Activated CD4-positive, alpha-beta T cell treated with anti-CD3 and anti-CD28 coated beads for 36 hours (primary cell): ENCODE data around the gene TMEM151A. TPM values are rescaled to one million over a fixed set of nuclear protein-coding genes. Genes with fewer than 3 reads are reported as not detected.
"Not testable (repeated sequence)": the region's sequence is repeated elsewhere in the genome, so short reads cannot be mapped to it uniquely, and the experiment has no call there.

ENCODE experiments used
- ATAC-seq: fragments of 200-7000 bp; cut with Tn5 transposase; one replicate; pipeline ENCODE4 v1.10.0; 2021; ENCODE audit warnings: mild to moderate bottlenecking, moderate library complexity
- CTCF ChIA-PET: fragments of 350-600 bp; sonication (Branson Sonifier 250); formaldehyde crosslinking; loops from one replicate; lab custom pipeline; 2021; ENCODE audit warnings: antibody characterized with exemption; lab: Charles Lee
- POLR2A ChIA-PET: fragments of 350-600 bp; sonication (Branson Sonifier 250); formaldehyde crosslinking; loops from one replicate; lab custom pipeline; 2021; ENCODE audit warnings: antibody characterized with exemption, inconsistent platforms; lab: Charles Lee
- DNase-seq: peaks from one replicate; pipeline ENCODE4 v3.0.0-alpha.2; 2020
- H3K27ac Mint-ChIP-seq: one replicate; pipeline ENCODE4 v1.8.0; 2021; ENCODE audit warnings: mixed read lengths
- H3K27me3 Mint-ChIP-seq: one replicate; pipeline ENCODE4 v1.8.0; 2021; ENCODE audit warnings: mixed read lengths
- H3K36me3 Mint-ChIP-seq: one replicate; pipeline ENCODE4 v1.8.0; 2021; ENCODE audit warnings: low read depth, mixed read lengths
- H3K4me1 Mint-ChIP-seq: one replicate; pipeline ENCODE4 v1.8.0; 2021; ENCODE audit warnings: mixed read lengths
- H3K4me3 Mint-ChIP-seq: one replicate; pipeline ENCODE4 v1.8.0; 2021; ENCODE audit warnings: mild to moderate bottlenecking, moderate library complexity, mixed read lengths
- H3K9me3 Mint-ChIP-seq: one replicate; pipeline ENCODE4 v1.8.0; 2021; ENCODE audit warnings: low read depth, mixed read lengths
- intact Hi-C, 2 experiments: fragments of 100-400 bp; cut with DNase I in 1 of 2; cut with micrococcal nuclease in 1 of 2; formaldehyde crosslinking; loops; one replicate each; pipeline versions ENCODE4 v1.14.2 to v1.15.1; 2022 to 2024; cut with DNase I, micrococcal nuclease
- total RNA-seq, 2 experiments: library from RNA; stranded (reverse); gene quantifications; one replicate each; pipeline ENCODE4 v1.2.3, GENCODE V29; 2021

TMEM151A gene
- total RNA-seq, 2 experiments from 2014 or later = not detected

DNA sequence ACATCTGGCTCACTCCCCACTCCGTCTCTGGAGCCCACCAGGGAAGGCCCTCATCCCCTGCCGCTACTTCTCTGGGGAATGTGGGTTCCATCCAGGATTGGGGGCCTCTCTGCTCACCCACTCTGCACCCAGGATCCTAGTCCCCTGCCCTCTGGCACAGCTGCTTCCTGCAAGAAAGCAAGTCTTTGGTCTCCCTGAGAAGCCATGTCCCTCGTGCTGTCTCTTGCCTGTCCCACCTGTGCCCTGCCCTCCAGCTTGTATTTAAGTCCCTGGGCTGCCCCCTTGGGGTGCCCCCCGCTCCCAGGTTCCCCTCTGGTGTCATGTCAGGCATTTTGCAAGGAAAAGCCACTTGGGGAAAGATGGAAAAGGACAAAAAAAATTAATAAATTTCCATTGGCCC lies 14.6 kb upstream of the TMEM151A start:
- intact Hi-C loops, H3K27me3 Mint-ChIP-seq, CTCF ChIA-PET, ATAC-seq, POLR2A ChIA-PET, H3K4me3 Mint-ChIP-seq, DNase-seq, H3K9me3 Mint-ChIP-seq, H3K27ac Mint-ChIP-seq: not testable (repeated sequence)
- H3K4me1 Mint-ChIP-seq = peaks cover 11% of the 10 kb centered on the region
- H3K36me3 Mint-ChIP-seq = peaks cover 24% of the 10 kb centered on the region

DNA sequence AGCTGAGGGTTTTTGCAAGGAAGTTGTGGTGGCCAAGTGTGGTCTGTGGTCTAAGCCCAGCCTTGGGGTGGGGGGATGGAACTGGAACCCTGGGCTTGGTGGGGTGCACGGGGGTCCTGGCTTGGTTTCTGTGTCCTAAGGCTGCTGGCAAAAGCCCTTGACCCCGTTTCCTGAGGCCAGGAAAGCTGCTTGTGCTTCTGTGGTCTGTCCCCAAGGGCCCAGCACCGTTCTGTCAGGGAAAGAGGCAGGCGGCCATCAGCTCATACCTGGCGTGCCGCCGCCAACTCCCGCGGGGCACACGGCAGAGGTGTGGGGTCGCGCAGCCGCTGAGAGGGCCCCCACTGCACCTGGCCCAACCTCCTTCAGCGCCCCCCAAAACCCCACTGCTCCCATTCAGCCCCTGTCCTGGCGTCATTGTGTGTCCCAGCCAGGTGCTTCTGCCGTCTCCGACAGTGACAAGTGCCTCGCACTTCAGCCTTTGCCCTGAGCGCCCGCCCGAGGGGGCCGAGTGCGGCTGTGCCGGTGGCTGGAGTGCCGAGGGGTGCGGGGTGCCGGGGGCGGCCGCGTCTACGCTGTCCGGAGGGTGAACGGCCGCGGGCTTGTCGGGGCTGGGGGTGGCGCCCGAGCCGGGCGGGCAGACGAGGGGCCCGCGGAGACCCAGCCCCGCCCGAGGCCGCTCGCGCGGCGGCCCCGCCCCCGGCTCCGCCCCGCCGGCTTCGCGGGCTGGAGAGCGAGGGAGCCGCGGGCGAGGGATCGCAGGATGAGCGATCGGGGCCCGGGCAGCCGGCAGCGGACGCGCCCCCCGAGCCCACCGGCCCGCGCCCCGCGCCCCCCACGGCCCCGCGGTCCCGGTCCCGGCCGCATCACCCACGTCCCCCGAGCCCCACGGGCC lies 14.0 kb upstream of the TMEM151A start, which contains the start of gene CNIH2:
TSS of gene CNIH2 (plus strand) at position 705 of the 892 bp plus-strand sequence. CDS start 282 bp downstream, outside the sequence.
- Mint-ChIP-seq H3K4me3 (peak within 1 kb of the TSS; percentile 43), H3K36me3 (peaks cover 19% of the 10 kb centered on the region), H3K27me3 (no peaks in the 10 kb centered on the region), H3K9me3 (no peaks in the 10 kb centered on the region), H3K4me1 (peaks cover 16% of the 10 kb centered on the region), H3K27ac (no peak within 1 kb of the TSS)
- ATAC-seq (peak; percentile 36), DNase-seq (peak; percentile 64)
- ChIA-PET CTCF (no interaction called here), POLR2A (no interaction called here)
- intact Hi-C loops = loop anchor here in 1 of 2 experiments (1.0 kb wide), 1 partner anchor 9 kb away; the partner anchor contains the start of gene RAB1B

DNA sequence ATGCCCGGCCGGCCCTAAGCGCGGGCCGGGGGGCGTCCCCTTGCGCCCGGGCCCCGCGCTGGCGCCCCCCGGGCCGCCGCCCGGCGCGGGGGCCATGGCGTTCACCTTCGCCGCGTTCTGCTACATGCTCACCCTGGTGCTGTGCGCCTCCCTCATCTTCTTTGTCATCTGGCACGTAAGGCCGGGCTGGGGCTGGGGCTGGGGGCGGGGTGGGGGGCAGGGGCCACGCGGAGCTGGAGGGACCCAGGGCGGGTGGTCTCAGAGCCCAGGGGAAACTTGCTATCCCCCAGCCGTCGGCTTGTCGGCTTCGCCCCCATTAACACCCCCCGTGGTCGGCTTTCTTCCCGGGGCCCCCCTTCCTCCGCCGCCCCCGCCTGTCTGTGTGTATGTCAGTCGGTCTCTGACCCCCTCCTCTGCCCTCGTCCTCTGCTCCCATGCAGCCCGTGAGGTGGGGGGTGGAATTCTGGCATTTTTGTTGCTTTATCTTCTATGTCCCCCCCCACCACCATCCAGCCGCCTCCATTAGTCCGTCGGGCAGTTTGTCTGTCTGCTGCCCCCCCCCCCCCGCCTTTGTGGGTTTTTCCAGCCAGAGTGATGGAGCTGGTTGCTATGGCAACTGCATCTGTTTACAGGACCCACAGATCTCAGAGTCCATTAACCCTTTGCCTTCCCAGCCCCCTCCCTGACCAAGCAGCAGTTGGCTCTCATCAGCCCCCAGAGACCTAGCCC lies 13.2 kb upstream of the TMEM151A start:
- no peak for ATAC-seq
- peaks cover 13% of the 10 kb centered on the region for H3K36me3 Mint-ChIP-seq
- H3K27me3 Mint-ChIP-seq = no peaks in the 10 kb centered on the region
- intact Hi-C loops = loop anchor here in 1 of 2 experiments (1.0 kb wide), 1 partner anchor 10 kb away; the partner anchor contains the start of gene RAB1B
- peaks cover 22% of the 10 kb centered on the region for H3K4me1 Mint-ChIP-seq
- peak; percentile 29 for DNase-seq
- POLR2A ChIA-PET = no interaction called here
- no peak overlapping the region for H3K27ac Mint-ChIP-seq
- H3K4me3 Mint-ChIP-seq = peak overlapping the region; percentile 43
- CTCF ChIA-PET = interaction anchor here (2.6 kb wide), 1 partner anchor 11 kb away, joined by 14 read pairs; the partner anchor contains the start of gene YIF1A
- H3K9me3 Mint-ChIP-seq = no peaks in the 10 kb centered on the region

DNA sequence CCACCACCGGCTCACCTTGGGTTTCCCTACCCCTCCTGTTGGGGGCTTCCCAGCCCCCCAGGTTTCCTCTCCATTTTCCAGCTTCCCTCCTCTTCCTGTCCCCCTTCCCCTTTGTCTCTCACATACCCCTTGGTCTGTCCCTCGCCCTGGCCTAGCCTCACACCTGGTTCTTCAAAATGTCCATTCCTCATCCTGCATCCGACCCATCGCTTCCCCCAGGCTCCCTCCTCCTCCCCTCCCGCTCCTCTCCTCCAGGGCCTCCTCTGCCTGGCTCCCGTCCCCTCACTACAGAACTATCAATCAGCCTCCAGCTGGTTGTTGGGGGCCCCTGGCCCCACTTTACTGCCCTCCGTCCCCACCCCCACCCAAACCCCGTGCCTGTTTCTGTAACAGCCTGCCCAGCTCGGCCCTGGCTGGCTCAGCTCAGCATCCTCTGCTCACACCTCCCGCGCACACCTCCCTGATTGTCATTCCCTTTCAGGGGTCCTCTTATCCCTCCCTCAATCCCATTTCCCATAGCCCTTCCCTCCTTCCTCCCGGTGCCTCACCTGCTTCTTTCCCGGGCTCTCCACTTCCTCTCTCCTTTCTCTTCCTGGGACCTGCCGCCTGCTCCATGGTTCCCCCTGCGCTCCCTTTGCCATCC lies 12.5 kb upstream of the TMEM151A start:
- H3K4me3 Mint-ChIP-seq = peak overlapping the region; percentile 43

DNA sequence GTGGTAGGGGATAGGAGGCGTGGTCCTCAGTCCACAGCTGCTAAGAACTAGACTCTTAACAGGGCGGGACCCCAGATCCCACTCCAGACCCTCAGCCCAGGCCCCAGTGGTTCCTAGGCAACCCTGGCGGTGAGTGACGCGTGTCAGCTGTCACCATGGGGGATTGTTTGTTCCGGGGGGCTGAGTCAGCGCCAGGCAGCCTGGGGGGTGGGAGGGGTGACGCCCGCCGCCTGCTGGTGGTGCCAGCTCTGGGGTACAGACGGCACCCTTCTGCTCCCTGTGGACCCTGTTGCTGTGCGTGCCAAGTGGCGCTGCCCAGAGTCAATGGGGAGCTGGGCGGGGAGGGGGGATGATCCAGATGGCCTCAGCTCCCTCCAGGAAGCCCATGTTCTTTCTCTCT lies 11.3 kb upstream of the TMEM151A start:
- no peak for ATAC-seq
- CTCF ChIA-PET = interaction anchor here (0.6 to 3.8 kb wide), 8 partner anchors 8 to 218 kb away, joined by 3 to 26 read pairs (median 8); partner anchors contain the start of genes RAB1B and YIF1A
- Mint-ChIP-seq H3K4me1 (peaks cover 22% of the 10 kb centered on the region), H3K27me3 (no peaks in the 10 kb centered on the region), H3K27ac (no peak overlapping the region), H3K9me3 (no peaks in the 10 kb centered on the region), H3K4me3 (no peak overlapping the region), H3K36me3 (peaks cover 10% of the 10 kb centered on the region)
- POLR2A ChIA-PET = interaction anchor here (1.0 kb wide), 1 partner anchor 9 kb away, joined by 3 read pairs; the partner anchor contains the start of gene YIF1A
- intact Hi-C loops = no loop called here
- DNase-seq = no peak

More for the DNA sequence above, 12.5 kb upstream of the TMEM151A start:
- intact Hi-C loops = no loop called here
- Mint-ChIP-seq H3K9me3 (no peaks in the 10 kb centered on the region), H3K27me3 (no peaks in the 10 kb centered on the region), H3K36me3 (peaks cover 10% of the 10 kb centered on the region), H3K4me1 (peaks cover 22% of the 10 kb centered on the region), H3K27ac (no peak overlapping the region)
- DNase-seq (no peak), ATAC-seq (no peak)
- ChIA-PET CTCF (interaction anchor here (2.1 to 2.6 kb wide), 2 partner anchors 10 to 20 kb away, joined by 7 to 14 read pairs; partner anchors contain the start of gene YIF1A), POLR2A (no interaction called here)

DNA sequence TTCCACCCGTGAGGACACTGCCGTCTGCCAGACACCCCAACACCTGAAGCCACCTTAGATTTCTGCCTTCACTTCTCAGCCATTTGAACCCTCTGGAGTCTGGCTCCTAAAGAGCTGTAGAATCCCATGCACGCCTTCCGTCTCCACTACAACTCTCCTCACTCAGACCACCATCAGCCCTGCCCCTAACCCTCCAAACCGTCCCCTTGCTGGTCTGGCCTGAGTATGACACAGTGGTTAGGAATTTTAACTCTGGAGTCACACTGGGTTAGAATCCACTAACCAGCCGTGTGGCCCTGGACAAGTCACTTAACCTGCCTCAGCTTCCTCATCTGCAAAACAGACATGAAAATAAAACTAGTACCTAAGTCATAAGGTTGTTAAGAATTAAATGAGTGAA lies 10.7 kb upstream of the TMEM151A start:
- DNase-seq = no peak
- POLR2A ChIA-PET = no interaction called here
- Mint-ChIP-seq H3K9me3 (no peaks in the 10 kb centered on the region), H3K27me3 (no peaks in the 10 kb centered on the region), H3K36me3 (peaks cover 8% of the 10 kb centered on the region), H3K4me3 (no peak overlapping the region), H3K4me1 (peaks cover 22% of the 10 kb centered on the region), H3K27ac (no peak overlapping the region)
- CTCF ChIA-PET = interaction anchor here (0.6 to 3.8 kb wide), 11 partner anchors 8 to 391 kb away, joined by 3 to 26 read pairs (median 5); partner anchors contain the start of genes CCDC85B, RAB1B and YIF1A
- no peak for ATAC-seq
- intact Hi-C loops = no loop called here

DNA sequence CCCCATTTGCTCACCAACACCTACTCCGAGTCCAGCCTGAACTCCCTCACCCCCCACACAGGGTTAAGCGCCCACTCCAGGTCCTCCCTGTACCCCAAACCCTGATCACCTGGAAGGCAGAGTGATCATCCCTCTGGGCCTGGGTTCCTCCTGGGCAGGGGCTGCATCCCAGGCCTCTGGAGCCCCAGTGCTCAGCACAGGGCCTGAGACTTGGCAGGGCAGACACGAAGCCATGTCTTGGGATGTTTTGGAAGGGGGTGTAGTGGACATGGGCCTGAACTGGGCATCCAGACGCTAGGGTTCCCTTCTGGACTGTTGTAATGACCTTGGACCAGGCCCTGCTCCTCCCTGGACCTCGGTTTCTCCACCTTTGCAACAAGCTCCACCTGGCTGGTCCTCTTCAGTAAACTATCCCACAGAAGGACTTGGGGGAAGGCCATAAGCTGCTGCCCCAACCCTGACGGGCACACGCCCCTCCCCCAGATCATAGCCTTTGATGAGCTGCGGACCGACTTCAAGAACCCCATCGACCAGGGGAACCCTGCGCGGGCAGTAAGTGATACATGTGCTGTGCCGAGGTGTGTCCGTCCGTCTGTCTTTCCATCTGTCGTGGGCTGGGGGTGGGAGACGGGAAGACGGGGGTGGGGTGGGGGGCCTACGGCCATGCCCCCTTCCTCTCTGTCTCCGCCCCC lies 9.8 kb upstream of the TMEM151A start:
- H3K27me3 Mint-ChIP-seq = no peaks in the 10 kb centered on the region
- no peak overlapping the region for H3K27ac Mint-ChIP-seq
- ATAC-seq (no peak), DNase-seq (no peak)
- ChIA-PET POLR2A (interaction anchor here (1.2 kb wide), 1 partner anchor 9 kb away, joined by 3 read pairs; no protein-coding TSS in a partner anchor), CTCF (interaction anchor here (0.7 to 3.8 kb wide), 8 partner anchors 9 to 392 kb away, joined by 3 to 26 read pairs (median 8); partner anchors contain the start of genes CCDC85B, RAB1B and TMEM151A)
- intact Hi-C loops = loop anchor here (1.0 kb wide), 2 partner anchors 14 to 60 kb away; partner anchors contain the start of gene RAB1B (in 2 of the 2)
- peaks cover 4% of the 10 kb centered on the region for H3K36me3 Mint-ChIP-seq
- H3K4me3 Mint-ChIP-seq = no peak overlapping the region
- H3K4me1 Mint-ChIP-seq = peaks cover 25% of the 10 kb centered on the region
- H3K9me3 Mint-ChIP-seq = no peaks in the 10 kb centered on the region

DNA sequence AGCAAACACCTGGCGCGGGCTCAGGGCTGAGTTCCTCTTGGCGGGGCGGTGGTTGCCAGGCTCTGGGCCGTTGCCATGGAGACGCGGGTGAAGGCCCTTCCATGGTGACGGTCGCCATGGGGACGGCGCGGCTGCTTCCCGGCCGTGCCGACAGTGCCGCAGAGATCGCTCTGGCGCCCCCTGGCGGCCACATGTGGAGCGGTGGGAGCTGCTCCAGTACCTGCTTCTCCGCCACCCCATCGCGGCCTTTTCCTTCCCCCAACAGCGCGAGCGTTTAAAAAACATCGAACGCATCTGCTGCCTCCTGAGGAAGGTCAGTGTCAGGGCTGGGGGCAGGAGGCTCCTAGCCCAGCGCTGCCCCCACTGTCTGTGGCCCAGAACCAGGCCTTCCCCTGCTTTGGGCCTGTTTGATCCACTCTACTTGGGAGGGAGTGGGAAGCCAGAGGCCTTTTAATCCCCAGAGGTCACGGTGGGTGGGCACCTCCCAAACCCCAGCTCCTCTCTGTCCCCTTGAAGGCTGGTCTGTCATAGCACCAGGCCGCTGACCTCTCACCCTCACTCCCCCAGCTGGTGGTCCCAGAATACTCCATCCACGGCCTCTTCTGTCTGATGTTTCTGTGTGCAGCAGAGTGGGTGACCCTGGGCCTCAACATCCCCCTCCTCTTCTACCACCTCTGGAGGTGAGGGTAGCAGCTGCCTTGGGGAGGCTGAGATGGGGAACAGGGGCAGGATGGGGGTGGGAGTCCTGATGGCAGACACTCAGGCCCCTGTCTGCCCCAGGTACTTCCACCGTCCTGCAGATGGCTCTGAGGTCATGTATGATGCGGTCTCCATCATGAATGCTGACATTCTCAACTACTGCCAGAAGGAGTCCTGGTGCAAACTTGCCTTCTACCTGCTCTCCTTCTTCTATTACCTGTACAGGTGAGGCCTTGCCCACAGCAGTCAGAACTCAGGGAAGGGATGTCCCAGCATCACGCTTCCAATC lies 8.9 kb upstream of the TMEM151A start:
- Mint-ChIP-seq H3K27ac (no peak overlapping the region), H3K4me3 (peak overlapping the region; percentile 40), H3K36me3 (peaks cover 6% of the 10 kb centered on the region), H3K4me1 (peaks cover 29% of the 10 kb centered on the region), H3K9me3 (no peaks in the 10 kb centered on the region), H3K27me3 (no peaks in the 10 kb centered on the region)
- ChIA-PET POLR2A (interaction anchor here (0.6 to 1.2 kb wide), 3 partner anchors 10 to 139 kb away, joined by 3 to 4 read pairs (median 3); no protein-coding TSS in a partner anchor), CTCF (interaction anchor here (0.6 to 3.8 kb wide), 10 partner anchors 8 to 548 kb away, joined by 3 to 26 read pairs (median 6); partner anchors contain the start of genes CCDC85B, RAB1B and TMEM151A)
- ATAC-seq (peak; percentile 93), DNase-seq (peak; percentile 100)
- intact Hi-C loops = loop anchor here (1.0 kb wide), 2 partner anchors 14 to 60 kb away; partner anchors contain the start of gene RAB1B (in 2 of the 2)

DNA sequence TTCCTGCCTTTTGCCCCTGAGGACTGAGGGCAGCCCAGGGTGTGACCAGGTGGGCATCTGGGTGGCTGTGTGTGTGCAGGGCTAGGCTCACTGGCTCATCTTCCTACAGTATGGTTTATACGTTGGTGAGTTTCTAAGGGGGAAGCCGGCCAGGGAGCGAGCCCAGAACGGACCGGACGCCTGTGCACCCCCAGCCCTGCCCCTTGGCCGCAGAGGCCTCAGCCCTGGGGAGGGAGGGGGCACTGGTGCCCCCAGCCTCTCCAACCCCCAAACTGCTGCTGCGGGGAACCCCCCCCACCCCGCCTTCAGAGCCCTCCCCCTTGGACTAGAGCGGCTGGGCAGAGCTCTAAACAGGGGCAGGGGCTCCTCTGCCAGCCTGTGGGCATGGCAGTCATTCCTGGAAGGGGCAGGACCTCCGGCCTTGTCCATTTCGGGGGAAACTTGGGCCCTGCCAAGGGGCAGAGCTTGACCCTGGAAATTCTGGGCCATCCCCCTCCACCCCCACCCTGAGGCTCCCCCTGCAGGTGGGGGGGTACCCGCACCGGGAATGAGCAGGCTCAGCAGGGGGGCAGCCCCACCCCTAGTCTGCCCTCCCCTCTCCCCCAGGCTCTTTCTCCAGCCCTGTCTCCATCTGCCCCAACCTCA lies 8.1 kb upstream of the TMEM151A start:
- H3K36me3 Mint-ChIP-seq = peaks cover 8% of the 10 kb centered on the region
- no peaks in the 10 kb centered on the region for H3K27me3 Mint-ChIP-seq
- intact Hi-C loops = no loop called here
- H3K4me3 Mint-ChIP-seq = no peak overlapping the region
- H3K9me3 Mint-ChIP-seq = no peaks in the 10 kb centered on the region
- DNase-seq = no peak
- no peak overlapping the region for H3K27ac Mint-ChIP-seq
- CTCF ChIA-PET = interaction anchor here (0.6 to 3.8 kb wide), 8 partner anchors 7 to 549 kb away, joined by 3 to 13 read pairs (median 3); partner anchors contain the start of gene TMEM151A
- ATAC-seq = no peak
- POLR2A ChIA-PET = no interaction called here
- H3K4me1 Mint-ChIP-seq = peaks cover 31% of the 10 kb centered on the region
